Skin of body (tissue), 3 donors: Measurements from ENCODE around the gene EPB41L4A. TPM values are rescaled to one million over a fixed set of nuclear protein-coding genes. Genes with fewer than 3 reads are reported as not detected.

Experiments
- DNase-seq: peaks from one replicate; lab custom pipeline; 2025; lab: John Stamatoyannopoulos, UW
- small RNA-seq: library from RNA; depleted of rRNA; stranded (forward); fragments of <200 nt; gene quantifications from one replicate; pipeline ENCODE3, GENCODE V24; 2014; ENCODE audit warnings: low replicate concordance
- total RNA-seq: library from RNA; depleted of rRNA; stranded (reverse); fragments of >200 nt; gene quantifications from one replicate; pipeline ENCODE4 v1.2.3, GENCODE V29; 2014

The EPB41L4A gene
- total RNA-seq, 1 donor from 2014 or later, result 9.8 TPM

DNA sequence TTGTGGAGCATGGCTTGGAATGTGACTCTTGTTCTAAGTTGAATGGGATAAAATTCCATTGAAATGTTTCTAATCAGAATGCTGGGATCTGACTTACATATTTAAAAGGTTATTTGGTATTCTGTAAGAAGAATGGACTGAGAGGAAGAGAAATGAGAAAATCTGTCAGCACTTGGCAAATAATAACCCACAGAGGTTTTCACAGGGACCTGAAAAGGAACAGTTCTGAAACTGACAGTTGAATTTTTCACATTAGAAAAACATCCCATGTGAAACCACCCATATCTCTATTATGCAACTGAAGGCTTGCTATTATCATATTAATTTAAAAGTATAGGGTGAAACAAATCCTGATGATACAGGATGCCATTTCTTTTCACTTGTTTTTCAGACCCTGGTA is 302.7 kb downstream of the EPB41L4A start:
- DNase-seq, result no peak

DNA sequence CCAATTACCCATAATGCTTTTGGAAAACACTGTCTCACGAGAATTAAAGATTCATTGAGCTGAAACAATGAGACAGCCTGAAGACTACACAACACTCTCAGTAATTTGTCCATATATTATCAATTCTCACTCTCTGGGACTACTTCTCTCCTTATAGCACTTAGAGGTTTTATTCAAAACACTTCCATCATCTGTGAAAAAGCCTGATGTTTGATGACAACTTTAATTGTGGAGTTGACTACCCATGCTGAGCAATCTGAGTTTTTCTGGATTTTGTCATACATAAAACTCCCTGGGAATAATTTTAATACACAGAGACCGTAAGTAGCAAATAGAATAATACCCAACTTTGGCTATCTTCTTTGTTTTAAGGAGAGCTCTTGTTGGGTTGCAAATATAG is 305.5 kb downstream of the EPB41L4A start:
- no peak for DNase-seq

Small RNA genes within 50 kb of the gene (small RNA-seq; reads per million reads assigned to genes)
- gene AC010265.1, result not detected
- gene HMGB3P16, result not detected
- gene SNORA13, result 6.4 reads per million, percentile 91 among the genes with 10 or more reads in this experiment
